Erythroblast (primary cell): ENCODE data around the gene MSLN.

Source experiments
- GATA1 ChIP-seq: IDR thresholded peaks from 2 replicates; pipeline ENCODE4 v1.6.1; 2011; ENCODE audit warnings: low read depth, mild to moderate bottlenecking, control low read depth, low read length, moderate library complexity
- POLR2A ChIP-seq: IDR thresholded peaks from 2 replicates; pipeline ENCODE4 v1.6.1; 2011; ENCODE audit warnings: mild to moderate bottlenecking, low read length

DNA sequence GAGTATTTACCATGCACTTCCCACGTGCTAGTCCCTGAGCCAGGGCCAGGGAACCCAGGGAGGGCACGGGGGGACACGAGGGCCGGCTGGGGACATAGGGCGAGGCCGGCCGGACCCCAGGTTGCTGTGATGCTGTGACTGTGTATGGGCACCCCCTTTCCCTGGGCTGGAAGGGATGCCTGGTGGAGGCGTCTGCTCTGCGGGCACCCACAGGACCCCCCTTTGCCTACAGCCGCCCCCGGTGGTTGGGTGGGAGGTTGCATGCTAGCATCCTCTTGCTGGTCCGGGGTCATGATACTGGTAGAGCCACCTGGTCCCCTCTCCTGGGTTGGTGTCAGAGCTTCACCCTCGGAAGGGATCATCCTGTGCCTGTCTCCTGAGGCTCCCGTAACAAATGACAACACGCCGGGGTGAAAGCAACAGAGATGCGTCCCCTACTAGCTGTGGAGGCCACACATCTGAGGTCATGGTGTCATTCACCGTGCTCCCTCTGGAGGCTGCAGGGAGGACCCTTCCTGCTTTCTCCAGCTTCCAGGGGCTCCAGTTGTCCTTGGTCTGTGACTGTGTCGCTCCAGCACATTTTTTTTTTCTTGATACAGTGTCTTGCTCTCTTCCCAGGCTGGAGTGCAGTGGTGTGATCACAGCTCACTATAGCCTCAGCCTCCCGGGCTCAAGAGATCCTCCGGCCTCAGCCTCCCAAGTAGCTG is 16.6 kb upstream of the MSLN start:
- no peak for TF ChIP-seq POLR2A
- no peak for TF ChIP-seq GATA1
